ENCODE measurements around the gene AREL1.
"Not testable (repeated sequence)": the region's sequence is repeated elsewhere in the genome, so short reads cannot be mapped to it uniquely, and the experiment has no call there.

The AREL1 gene, protein sequence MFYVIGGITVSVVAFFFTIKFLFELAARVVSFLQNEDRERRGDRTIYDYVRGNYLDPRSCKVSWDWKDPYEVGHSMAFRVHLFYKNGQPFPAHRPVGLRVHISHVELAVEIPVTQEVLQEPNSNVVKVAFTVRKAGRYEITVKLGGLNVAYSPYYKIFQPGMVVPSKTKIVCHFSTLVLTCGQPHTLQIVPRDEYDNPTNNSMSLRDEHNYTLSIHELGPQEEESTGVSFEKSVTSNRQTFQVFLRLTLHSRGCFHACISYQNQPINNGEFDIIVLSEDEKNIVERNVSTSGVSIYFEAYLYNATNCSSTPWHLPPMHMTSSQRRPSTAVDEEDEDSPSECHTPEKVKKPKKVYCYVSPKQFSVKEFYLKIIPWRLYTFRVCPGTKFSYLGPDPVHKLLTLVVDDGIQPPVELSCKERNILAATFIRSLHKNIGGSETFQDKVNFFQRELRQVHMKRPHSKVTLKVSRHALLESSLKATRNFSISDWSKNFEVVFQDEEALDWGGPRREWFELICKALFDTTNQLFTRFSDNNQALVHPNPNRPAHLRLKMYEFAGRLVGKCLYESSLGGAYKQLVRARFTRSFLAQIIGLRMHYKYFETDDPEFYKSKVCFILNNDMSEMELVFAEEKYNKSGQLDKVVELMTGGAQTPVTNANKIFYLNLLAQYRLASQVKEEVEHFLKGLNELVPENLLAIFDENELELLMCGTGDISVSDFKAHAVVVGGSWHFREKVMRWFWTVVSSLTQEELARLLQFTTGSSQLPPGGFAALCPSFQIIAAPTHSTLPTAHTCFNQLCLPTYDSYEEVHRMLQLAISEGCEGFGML

DNA sequence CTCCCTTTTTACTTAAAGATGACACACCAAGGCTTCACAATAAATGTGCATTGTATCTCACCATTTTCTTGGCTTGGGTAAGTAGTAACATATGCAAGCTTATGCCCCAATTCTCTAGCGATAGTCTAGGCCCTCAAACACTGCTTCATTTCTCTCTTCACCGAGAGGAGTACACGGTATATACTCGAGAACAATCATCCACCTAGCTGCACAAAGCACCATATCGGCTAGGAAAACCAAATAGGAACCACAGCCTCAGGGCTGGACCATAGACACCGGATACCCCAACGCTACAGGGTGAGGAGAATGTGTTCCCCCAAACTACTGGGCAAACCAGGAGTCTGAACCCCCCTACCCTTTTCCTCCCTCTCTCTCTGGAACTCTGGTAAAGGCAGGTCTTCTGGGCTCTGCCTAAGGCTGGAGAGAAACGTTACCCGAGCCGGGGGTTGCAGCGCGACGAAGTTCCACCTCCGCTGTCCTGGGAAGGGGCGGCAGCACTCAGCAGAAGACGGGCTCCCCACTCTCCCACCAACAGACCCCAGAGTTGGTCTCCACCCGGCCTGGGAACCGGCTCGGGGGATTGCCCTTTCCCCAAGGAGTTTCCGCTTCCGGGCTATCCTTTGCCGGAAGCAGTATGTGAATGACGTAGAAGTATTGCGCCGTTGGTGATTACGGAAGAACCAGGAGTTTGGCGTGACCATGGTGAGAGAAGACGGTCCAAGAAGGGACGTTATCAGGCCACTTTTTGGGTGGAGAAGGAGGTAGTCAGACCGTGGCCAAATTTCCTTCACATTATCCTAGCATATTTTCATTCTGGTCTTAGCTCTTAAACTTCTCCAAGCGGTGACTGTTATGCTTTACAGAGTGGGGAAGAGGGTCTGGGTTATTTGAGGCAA is at the start of gene AREL1, which contains the start of gene FCF1:
Gene AREL1 (minus strand): TSS at position 582 of the 896 bp plus-strand sequence. CDS start 27,465 bp downstream, outside the sequence.
Gene FCF1 (plus strand): TSS at position 646 of the 896 bp plus-strand sequence. CDS start 54 bp downstream, at position 700.
- peak; percentile 87 for DNase-seq (ENCODE audit: low spot score)

DNA sequence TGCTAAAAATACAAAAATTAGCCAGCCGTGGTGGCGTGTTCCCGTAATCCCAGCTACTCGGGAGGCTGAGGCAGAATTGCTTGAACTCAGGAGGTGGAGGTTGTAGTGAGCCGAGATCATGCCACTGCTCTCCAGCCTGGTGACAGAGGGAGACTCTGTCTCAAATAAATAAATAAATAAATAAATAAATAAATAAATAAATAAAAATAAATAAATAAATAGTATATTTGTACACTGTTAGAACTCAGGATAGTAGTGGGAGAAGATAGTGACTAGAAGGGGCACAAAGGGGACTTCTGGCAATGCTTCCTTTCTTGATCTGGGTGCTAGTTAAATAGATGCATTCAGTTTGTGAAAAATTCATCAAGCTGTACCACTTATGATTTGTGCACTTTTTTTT is 45.6 kb upstream of the AREL1 start:
- DNase-seq (ENCODE audit: low spot score): not testable (repeated sequence)

DNA sequence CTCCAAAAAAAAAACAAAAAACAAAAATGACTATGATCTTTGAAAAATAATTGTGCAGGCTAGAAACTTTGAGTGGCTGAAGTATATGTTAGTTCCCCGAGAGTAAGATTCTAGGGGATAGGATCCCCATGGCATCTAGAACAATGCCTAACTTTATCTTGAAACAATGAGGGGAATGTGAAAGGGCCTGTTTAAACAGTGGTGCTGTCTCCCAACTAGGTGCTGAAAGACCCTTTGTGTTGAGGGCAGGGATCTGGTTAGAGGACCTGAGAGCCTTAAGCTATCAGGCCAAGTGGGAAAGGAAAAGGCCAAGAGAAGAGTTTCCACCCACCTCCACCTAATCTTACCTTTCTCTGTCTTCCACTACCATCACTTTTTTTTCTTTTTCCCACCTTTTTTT is 43.4 kb upstream of the AREL1 start:
- DNase-seq (ENCODE audit: low spot score): no peak

DNA sequence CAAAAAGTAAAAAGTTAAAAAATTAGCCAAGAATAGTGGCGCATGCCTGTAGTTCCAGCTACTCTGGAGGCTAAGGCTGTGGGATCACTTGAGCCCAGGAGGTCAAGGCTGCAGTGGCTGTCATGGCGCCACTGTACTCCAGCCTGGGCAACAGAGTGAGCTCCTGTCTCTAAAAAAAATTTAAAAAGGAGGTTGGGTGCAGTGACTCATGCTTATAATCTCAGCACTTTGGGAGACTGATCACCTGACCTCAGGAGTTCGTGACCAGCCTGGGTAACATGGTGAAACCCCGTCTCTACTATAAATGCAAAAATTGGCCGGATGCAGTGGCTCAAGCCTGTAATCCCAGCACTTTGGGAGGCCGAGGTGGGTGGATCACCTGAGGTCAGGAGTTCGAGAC is 42.0 kb upstream of the AREL1 start:
- DNase-seq (ENCODE audit: low spot score): no peak

DNA sequence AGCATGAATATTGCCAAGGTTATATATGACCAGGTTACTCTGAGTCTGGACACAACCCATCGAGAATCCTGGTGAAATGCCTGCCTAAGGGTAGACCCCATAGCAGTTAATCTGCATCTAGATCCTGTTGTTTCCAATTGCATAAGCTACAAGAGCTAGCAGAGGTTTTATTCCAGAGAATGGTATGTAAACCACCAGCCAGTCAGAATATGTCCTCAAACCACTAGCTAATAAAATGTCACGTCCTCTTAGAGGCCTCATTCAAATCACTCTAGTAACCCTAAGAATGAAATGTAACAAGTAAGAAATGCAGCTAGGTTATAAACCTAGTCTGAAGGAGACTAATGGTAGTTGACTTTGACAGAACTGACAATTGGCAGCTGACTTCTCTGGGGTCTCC is 41.3 kb upstream of the AREL1 start:
- DNase-seq (ENCODE audit: low spot score): no peak

DNA sequence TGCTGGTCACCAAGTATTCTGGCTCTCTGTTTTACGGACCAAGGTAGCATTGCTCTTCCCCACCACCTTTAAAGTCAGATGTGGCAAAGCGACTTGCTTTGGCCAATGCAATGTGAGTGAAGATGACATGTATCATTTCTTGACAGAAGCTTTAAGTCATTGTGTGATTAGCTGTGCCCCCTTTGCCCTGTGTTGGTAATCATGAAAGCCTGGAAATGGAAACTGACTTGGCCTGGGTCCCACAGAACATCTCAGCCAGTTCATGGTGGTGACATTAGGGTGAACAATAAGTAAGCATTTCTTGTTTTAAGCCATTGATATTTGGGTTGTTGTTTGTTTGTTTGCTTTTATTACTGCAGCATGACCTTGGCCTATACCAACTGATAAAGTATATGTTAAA is 34.4 kb upstream of the AREL1 start:
- no peak for DNase-seq (ENCODE audit: low spot score)

DNA sequence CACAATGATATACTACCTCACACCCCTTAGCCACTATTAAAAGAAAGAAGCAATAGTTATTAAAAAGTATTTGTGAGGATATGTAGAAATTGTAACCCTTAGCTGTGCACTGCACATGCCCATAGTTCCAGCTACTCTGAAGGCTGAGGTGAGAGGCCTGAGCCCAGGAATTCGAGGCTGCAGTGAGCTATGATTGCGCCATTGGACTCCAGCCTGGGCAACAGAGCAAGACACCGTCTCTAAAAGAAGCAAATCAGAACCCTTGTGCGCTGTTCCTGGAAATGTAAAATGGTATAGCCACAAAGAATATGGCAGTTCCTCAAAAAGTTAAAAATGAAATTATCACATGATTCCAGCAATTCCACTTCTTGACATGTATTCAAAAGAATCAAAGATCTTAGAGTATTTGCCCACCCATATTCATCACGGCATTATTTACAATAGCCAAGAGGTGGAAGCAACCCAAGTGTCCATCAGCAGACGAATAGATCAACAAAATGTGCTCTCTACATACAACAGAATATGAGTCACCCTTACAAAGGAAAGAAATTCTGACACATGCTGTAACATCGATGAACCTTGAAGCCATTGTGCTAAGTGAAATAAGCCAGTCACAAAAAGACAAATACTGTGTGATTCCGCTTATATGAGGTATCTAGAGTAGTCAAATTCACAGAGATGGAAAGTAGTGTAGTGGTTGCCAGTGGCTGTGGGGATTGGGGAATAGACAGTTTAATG is 26.6 kb upstream of the AREL1 start:
- peak; percentile 59 for DNase-seq (ENCODE audit: low spot score)

DNA sequence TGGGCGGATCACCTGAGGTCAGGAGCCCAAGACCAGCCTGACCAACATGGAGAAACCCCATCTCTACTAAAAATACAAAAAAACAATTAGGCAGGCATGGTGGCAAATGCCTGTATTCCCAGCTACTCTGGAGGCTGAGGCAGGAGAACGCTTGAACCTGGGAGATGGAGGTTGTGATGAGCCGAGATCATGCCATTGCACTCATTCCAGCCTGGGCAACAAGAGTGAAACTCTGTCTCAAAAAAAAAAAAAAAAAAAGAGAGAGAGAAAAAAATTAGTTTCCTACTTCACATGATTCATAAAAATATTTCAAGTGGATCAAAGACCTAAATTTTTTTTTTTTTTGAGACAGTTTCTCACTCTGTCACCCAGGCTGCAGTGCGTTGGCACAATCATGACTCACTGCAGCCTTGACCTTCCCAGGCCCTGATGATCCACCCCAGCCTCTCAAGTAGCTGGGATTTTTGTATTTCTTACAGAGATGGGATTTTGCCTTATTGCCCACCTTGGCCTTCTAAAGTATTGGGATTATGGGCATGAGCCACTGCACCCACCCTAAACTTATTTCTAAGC is 25.0 kb upstream of the AREL1 start:
- peak; percentile 39 for DNase-seq (ENCODE audit: low spot score)

DNA sequence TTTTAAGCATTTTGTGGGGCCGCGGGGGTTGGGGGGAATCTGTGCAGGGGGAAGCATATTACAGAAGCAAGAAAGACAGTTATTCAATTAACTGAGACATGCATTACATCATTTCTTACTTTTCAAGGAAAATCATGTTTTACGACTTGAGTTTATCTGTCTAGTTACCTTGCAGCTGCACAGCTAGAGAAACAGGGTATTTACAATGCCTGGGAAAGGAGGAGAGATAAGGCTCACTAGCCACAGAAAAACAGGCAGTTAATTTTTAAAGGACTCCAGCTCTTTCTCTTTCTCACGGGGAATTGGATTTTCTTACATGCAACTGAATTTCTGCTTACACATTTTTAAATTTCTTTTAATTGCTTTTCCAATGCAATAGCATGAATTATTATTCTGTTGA is 22.2 kb upstream of the AREL1 start:
- no peak for DNase-seq (ENCODE audit: low spot score)

DNA sequence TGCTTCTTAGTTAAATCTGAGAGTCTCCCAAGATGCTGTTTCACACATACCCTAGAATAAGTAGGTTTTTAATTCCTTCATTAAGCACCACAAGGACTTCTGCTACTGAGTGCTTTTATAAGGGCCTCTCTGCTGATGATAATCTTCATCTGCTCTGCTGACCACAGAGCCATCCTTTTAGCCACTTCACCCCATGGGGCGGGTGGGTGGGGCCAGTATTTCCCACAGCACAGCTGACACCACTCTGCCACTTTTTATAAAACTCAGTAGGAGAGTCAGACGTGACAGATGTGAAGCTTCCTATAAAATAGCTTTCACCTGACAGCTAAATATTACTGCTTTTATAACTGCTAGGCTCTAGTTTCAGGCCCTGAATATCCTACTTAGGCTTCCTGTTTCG is 20.3 kb upstream of the AREL1 start:
- no peak for DNase-seq (ENCODE audit: low spot score)

DNA sequence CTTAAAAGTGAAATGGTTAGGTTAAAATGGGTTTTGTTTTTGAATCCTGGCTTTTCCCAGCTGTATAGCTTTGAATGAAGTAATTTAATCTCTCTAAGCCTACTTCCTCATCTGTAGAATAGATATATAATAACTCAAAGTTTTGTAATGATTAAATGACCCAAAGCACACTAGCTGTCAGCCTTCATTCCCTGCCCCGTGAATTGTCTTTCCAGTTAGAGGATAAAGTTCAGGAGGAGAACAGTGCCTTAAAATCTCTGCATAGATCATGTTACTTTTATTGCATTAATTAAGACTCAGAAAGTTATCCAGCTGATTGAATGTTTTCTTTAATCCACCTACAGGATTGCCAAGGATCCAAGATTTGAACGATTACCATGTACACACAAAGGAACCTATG is 19.5 kb upstream of the AREL1 start:
- DNase-seq (ENCODE audit: low spot score): no peak

DNA sequence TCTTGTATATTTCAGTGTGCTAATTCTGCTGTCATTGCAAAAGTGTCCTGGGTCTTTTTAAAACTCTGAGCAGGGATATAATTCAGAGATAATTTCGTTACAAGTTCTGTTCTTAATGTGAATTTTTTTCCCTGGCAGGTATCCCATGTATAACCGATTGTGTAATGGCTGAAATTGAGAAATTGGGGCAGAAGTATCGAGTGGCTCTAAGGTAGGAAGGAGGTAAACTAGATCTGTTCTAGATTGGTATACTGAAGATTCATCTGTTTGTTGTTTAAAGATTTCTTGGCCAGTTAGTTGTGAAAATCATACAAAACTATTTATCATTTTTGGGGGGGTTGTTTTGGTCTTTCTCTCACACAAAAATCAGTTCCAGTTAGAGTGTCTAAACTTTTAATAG is 10.3 kb upstream of the AREL1 start:
- DNase-seq (ENCODE audit: low spot score): no peak

DNA sequence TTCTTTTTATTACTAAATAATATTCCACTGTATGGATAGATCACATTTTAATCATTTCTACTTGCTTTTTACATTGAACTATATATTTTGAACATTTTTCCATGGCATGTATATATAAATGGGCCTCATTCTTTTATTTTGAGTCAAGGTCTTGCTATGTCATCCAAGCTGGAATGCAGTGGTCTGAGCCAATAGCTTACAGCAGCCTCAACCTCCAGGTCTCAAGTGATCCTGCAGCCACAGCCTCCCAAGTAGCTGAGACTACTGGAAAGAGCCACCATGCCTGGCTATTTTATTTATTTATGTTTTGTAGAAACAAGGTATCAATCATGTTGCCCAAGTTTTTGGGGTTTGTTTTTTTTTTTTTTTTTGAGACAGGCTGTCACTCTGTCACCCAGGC is 7.6 kb upstream of the AREL1 start:
- DNase-seq (ENCODE audit: low spot score): no peak

DNA sequence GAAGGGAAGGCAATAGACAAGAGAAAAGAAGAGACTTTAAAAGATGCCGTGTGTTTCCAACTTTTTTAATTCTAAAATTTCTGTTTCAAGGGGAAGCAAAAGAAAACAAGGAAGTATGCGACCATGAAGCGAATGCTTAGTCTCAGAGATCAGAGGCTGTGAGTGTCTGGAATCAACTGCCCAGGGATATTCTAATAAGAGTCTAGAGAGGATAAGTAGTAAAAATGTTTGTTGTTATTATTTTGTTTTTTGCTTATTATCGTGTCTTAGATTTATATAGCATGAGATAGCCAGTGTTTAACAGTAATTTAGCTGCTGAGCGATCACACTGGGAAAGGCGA is 485 bp upstream of the AREL1 start:
- no peak for DNase-seq (ENCODE audit: low spot score)

DNA sequence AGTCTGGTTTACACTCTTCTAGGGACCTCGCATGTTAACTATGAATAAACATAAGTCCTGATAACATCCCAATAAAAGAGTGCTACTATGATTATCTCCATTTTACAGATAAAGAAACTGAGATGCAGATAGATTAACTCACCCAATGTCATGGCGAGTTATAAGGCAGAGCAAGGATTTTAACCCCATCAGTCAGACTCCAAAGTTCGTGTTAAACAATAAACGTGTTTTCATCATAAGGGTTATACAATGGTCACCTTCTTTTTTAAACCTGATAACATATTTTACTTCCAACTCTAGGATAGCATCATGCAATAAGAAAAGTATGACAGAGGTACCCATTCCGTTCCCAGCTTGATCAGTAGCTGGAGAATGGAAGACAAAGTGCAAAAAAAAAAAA is 1.2 kb downstream of the AREL1 start:
- no peak for DNase-seq (ENCODE audit: low spot score)

DNA sequence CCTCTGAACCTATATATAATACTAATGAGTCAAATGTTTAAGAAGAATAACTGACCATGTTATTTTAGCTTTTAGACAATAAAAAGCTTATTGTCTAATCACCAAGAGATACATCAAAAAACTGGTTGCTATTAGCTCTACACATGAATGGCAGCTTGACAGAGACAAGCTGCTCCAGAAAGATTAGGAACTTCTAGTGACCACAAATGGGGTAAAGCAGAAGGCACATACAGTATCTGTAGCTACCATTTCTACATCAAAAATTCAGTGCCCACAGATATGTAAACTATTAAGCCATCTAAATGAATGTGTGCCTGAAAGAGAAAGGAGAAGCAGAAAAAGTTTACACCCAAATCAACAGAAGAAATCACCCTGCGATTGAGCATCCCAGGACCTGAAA is 2.4 kb downstream of the AREL1 start:
- DNase-seq (ENCODE audit: low spot score): no peak

DNA sequence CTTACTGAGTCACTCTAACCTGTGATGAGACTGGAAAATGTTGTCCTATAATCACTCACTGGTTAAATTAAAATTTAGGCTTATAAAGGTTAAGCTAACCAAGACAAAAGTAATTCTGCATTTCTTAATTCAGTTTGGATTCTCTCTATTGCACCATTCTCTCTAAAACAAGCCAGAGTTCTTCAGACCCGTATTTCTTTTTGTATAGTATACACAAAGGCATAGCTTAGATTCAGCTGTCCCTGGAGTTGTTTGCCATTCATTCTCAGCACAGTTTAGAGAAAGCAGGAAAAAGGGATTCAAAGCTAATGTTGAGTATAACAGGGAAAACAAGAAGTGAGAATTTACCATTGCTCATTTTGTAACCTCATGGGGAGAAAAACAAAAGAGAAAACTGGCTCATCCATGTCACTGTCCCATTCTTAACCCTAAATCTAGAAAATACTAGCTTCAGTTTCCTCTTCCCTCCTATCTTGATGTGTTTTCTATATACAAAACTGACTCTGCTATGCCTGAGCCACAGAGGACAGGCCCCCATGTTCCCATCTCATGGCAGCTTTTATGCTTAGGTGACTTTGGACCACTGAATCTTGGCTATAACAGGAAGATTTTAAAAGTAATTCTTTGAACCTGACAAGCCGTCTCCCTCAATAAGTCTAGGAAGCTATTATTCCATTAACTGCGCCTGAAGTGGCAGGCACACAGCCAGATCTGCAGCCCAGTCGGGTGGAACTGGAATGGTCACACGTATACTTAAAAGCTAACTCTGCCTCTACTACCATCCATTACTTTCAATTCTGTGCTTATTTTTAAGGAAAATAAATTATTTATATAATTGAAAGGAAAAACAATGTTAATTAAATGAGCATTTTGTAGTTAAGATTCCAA is 7.0 kb downstream of the AREL1 start:
- DNase-seq (ENCODE audit: low spot score): peak; percentile 65

DNA sequence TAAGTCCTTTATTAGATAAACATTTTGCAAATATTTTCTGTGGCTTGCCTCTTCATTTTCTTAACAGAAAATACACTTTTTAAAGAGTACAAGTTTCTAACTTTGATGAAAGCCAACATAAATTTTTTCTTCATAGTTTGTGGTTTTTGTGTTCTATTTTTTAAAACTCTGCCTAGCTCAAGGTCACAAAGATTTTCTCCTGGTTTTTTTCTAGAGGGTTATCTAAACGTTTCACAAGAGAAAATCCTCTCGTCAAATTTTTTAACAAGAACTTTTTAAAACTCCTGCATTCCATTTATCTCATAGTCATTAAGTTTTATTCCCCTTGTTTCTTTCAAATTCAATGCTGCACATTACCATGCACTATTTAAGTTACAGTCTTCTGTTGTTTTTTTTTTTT is 8.2 kb downstream of the AREL1 start:
- no peak for DNase-seq (ENCODE audit: low spot score)

DNA sequence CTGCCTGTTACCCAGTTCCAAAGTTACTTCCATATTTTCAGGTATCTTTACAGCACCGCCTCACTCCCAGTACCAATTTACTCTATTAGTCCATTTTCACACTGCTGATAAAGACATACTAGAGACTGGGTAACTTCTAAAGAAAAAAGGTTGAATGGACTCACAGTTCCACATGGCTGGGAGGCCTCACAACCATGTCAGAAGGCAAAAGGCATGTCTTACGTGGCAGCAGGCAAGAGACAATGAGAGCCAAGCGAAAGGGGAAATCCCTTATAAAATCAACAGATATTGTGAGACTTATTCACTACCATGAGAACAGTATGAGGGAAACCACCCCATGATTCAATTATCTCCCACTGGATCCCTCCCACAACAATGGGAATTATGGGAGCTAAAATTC is 9.8 kb downstream of the AREL1 start:
- peak; percentile 15 for DNase-seq (ENCODE audit: low spot score)

DNA sequence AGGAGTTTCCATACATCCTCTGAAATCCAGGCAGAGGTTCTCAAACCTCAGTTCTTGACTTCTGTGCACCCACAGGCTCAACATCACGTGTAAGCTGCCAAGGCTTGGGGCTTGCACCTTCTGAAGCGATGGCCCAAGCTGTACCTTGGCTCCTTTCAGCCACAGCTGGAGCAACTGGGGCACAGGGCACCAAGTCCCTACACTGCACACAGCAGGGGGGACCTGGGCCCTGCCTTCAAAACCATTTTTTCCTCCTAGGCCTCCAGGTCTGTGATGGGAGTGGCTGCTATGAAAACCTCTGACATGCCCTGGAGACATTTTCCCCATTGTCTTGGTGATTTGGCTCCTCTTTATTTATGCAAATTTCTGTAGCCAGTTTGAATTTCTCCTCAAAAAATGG is 10.6 kb downstream of the AREL1 start:
- no peak for DNase-seq (ENCODE audit: low spot score)
